GM13977 (cell line): Measurements from ENCODE around the gene TUT1.

ENCODE experiments used
- DNase-seq: peaks from one replicate; pipeline ENCODE4 v3.0.0; 2012; ENCODE audit warnings: low spot score
- CTCF ChIP-seq: IDR thresholded peaks from 2 replicates; pipeline ENCODE4 v1.5.1; 2012; ENCODE audit warnings: mild to moderate bottlenecking, control low read depth; ENCODE audit not compliant: insufficient read depth; ENCODE audit errors: extremely low read depth, missing control alignments
- in situ Hi-C: fragments of 300-500 bp; cut with MboI; formaldehyde crosslinking; loops from one replicate; pipeline ENCODE4 v1.12.0; 2022; ENCODE audit warnings: low sequenced_read_pairs, low pct_unique_long_range_greater_than_20kb, mixed read lengths, inconsistent platforms; ENCODE audit not compliant: unreplicated experiment

Gene TUT1

DNA sequence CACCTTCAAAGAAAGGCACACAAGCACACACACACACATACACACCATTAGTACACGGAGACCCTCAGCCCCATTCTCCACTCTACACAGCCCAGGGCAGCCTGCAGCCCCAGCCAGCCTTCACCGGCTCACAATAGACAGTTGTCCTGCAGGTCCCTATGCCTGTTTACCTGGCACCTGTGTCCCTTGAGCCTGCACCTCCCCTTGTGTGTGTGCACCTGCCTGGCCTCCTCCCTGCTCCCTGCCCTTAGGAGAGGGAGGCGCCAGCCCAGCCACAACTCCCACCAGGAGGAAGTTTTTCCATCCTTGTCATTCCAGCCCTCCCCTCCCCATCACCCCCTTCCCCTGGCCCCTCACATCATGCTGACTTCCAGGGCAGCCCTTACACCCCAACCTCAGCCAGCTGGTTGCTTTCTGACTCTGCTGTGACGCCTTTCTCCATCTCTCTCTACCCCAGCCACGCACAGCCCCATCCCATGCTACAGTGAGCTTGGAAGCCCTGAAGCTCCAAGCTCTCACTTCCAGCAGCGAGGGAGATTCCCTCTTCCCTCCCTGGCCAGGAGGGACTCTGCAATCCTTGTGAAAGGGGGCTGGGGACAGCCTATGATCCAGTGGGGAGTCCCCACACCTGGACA, 49.1 kb downstream of the TUT1 start:
- no peak for TF ChIP-seq CTCF
- in situ Hi-C loops = no loop called here
- peak; percentile 23 for DNase-seq

GRCh38 chr11:62540804-62541701, 50.3 kb downstream of the TUT1 start:
- in situ Hi-C loops = no loop called here
- TF ChIP-seq CTCF = no peak
- peak; percentile 78 for DNase-seq

DNA sequence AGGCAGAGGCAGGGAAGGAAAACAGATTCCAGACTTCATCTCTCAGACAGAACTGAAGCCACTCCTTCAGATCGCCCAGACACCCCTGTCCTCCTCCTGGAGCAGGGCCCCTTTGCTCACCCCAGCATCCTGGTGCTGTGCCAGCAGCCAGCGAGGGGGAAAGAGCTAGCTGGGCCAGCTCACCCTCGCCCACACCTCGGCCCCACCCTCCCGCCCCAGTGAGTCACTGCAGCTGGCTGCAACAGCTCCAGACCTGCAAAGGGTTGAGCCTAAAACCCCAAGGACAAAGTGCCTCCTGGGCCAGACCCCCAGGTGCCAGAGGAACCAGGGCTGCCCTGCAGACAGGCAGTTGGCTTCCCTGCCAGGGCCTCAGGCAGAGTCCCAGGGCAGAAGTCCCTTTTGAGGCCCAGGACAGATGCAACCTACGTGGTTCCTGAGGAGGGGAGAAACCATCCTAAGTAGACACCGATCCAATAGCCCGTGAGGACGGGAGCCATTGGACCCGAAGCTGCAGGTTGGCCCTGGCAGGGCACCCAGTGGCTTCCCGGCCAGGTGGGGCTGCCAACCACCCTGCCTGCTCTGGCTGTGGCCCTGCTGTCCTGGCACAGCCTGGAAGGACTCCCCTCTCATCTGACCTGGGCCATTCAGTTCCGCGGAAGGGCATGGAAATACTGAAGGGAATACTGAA, 51.9 kb downstream of the TUT1 start:
- TF ChIP-seq CTCF = no peak
- in situ Hi-C loops = no loop called here
- peak; percentile 34 for DNase-seq

- no peak for TF ChIP-seq CTCF
- DNase-seq = peak; percentile 4
- in situ Hi-C loops = no loop called here
Measured at GRCh38 chr11:62538470-62539237, 52.7 kb downstream of the TUT1 start.

GRCh38 chr11:62536301-62536957, 54.9 kb downstream of the TUT1 start:
- DNase-seq = no peak
- in situ Hi-C loops = no loop called here
- TF ChIP-seq CTCF = no peak

- DNase-seq = no peak
- no peak for TF ChIP-seq CTCF
- in situ Hi-C loops = no loop called here
Measured at GRCh38 chr11:62535802-62536201, 55.5 kb downstream of the TUT1 start.
